Tibial nerve (tissue), 3 donors: ENCODE data around the gene HADHA.

Experiments
- POLR2A ChIP-seq, 2 donors: fragments of 450-650 bp; IDR thresholded peaks; one replicate each; pipeline ENCODE4 v1.6.1; 2017; ENCODE audit warnings: antibody characterized with exemption in 2 of 2, mild to moderate bottlenecking in 2 of 2, moderate library complexity in 2 of 2
- TF ChIP-seq, protein P1 (sequence below), 5 experiments: fragments of 200-600 bp in 3 of 5; fragments of 450-650 bp in 2 of 5; sonication (generic) in 3 of 5; IDR thresholded peaks; one replicate each; pipeline ENCODE4 v1.5.1; 2016 to 2019; ENCODE audit warnings: antibody characterized with exemption in 5 of 5, mild to moderate bottlenecking in 3 of 5, moderate library complexity in 2 of 5

DNA sequence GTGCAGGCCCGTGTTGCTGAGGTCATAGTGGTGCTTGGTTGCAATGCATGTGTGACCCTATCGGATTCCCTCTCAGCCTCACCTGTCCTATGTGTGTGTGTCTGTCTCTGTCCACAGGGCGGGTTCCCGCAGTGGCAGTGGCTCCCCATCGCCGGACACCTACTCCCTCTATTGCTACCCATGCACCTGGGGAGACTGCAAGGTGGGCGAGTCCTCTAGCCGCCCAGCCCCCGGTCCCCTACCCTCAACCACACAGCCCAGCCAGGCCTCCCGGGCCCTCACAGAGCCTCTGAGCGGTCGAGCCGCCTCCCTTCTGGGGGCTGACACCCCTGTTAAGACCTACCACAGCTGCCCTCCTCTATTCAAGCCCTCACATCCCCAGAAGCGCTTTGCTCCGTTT is 57.3 kb downstream of the HADHA start:
- TF ChIP-seq, protein P1, sequence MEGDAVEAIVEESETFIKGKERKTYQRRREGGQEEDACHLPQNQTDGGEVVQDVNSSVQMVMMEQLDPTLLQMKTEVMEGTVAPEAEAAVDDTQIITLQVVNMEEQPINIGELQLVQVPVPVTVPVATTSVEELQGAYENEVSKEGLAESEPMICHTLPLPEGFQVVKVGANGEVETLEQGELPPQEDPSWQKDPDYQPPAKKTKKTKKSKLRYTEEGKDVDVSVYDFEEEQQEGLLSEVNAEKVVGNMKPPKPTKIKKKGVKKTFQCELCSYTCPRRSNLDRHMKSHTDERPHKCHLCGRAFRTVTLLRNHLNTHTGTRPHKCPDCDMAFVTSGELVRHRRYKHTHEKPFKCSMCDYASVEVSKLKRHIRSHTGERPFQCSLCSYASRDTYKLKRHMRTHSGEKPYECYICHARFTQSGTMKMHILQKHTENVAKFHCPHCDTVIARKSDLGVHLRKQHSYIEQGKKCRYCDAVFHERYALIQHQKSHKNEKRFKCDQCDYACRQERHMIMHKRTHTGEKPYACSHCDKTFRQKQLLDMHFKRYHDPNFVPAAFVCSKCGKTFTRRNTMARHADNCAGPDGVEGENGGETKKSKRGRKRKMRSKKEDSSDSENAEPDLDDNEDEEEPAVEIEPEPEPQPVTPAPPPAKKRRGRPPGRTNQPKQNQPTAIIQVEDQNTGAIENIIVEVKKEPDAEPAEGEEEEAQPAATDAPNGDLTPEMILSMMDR (IDR thresholded peaks at IDR 0.05), result no peak
- no peak for TF ChIP-seq POLR2A (IDR thresholded peaks at IDR 0.05)
